HG03066 (cell line): ENCODE measurements around the gene PIGBOS1.

ENCODE experiments used
- ATAC-seq: cut with Tn5 transposase; IDR thresholded peaks from one replicate; pipeline ENCODE4 v1.9.1; 2021; ENCODE audit warnings: low read depth; ENCODE audit not compliant: unreplicated experiment

PIGBOS1 gene

GRCh38 chr15:55318588-55319494 lies at the start of gene PIGBOS1, which contains the start of gene PIGB:
Gene PIGBOS1 (minus strand): TSS chr15:55319123. CDS start chr15:55317792, 1,331 bp downstream.
Gene PIGB (plus strand): TSS chr15:55319222. CDS start chr15:55319251, 29 bp downstream.
- ATAC-seq = peak; percentile 93

DNA sequence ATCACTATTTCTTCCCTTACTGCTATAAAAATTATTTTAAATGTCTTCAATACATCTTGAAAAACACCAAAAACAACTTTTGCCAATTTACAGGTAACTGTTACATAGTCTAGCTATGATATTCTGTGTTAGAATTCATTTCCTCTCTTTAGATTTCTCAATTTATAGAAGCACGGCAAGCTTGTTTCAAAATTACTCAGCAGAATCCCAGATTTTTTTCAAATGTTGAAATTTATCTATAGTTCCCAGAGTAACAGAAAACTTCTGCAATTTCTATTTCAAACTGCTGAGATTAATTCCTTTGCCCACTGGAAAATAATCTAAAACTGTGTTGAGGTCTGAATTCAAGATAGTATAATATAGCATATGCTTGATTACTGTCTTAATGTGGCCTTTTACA lies 48.1 kb upstream of the PIGBOS1 start:
- no peak for ATAC-seq

GRCh38 chr15:55362641-55363040 lies 43.7 kb upstream of the PIGBOS1 start:
- ATAC-seq = no peak

GRCh38 chr15:55361048-55361447 lies 42.1 kb upstream of the PIGBOS1 start:
- ATAC-seq = no peak

DNA sequence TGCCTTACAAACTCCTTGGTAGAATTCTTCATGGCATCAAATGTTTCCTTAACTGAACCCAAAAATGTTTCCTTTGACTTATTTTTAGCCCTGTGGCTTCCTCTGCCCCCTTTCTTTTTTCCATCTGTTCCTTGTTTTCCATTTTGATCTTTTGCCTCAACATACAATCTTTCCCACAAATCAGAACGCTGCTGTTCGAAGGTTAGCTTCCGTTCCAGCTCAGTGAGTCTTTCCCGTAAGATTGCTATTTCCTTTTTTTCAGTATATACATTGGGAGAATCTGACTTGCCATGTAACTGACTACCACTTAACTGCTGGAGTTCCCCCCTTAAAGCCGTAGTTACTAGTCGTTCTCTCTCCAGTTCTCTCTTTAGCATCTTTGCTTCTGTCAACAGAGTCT lies 41.3 kb upstream of the PIGBOS1 start:
- ATAC-seq = no peak

DNA sequence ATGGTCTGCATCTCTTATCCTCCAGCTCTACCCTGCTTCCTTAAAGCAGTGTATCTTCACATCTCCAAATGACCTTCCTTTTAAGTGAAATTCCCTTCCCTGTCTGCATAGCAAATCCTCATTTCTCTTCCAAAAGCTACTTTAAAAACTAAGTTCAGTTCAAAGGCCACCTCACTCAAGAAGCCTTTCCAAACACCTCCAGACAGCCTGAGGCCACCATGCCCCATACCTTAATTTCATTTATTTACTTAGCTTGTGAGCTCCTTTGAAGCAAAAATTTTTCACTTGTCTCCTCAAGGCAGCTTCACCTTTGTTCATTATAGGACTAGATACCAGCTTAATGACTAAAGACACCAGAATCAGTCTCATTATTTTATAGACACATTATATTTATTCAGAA lies 39.5 kb upstream of the PIGBOS1 start:
- ATAC-seq = no peak

GRCh38 chr15:55357774-55358173 lies 38.9 kb upstream of the PIGBOS1 start:
- ATAC-seq = no peak

DNA sequence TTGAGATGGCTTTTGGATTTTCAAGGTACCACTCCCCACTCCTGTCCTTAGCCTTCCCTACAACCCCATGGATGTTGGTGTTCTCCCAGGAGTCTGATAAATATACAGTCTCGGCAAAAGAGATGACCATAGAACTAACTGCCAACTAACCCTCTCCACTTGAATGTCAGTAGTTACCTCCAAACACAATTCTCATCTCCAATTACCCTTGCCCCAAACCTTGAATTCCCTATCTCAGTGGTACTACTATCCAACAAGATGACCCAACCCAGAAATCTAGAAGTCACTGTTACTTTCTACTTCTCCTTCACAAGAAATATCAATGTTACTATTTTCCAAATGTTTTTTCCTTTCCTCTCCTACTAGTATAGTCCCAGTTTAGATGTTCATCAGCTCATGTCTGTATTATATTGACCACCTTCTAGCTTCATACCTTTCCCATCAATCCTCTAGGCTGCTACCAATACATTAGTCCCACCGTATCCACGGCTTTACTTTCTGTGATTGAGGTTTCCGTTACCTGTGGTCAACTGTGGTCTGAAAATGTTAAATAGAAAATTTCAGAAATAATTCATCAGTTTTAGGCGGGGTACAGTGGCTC lies 38.2 kb upstream of the PIGBOS1 start:
- no peak for ATAC-seq

- ATAC-seq = no peak
Observed at GRCh38 chr15:55353025-55353424, 34.1 kb upstream of the PIGBOS1 start.

DNA sequence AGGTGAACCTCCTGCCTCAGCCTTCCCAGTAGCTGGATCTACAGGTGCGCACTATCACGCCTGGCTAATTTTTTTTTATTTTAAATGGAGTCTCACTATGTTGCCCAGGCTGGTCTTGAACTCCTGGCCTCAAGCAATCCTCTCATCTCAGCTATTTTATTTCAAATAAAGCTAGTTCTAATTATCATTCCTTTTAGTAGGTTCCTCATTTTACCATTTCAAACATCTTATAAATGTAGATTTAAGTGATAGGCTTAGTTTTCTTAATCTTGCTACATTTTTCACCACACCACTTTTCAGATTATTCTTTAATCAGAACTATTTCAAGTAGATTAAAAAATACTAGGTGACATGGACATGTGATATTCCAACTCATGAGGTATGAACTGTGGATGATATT lies 30.4 kb upstream of the PIGBOS1 start:
- no peak for ATAC-seq

- ATAC-seq = no peak
Observed at GRCh38 chr15:55348281-55348778, 29.4 kb upstream of the PIGBOS1 start.

- ATAC-seq = no peak
Observed at GRCh38 chr15:55344206-55344605, 25.3 kb upstream of the PIGBOS1 start.

DNA sequence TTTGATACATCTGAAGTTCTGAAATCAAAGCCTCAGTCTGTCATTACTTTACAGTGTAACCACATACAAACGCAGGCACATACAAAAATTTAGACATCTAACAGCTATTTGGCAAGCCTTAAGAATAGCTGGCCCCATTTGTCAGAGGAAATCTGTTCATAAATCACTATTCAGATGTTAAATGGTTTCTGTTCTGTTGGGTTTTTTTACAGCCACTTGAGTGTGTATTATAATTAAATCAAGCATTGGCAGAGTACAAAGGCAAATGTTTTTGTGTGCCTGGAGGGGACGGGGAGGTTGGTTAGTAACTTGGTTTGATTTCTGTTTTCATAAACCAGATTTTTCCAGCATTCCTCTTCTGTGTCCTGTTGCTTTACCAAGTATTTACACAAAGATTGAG lies 24.2 kb upstream of the PIGBOS1 start:
- ATAC-seq = no peak

- ATAC-seq = no peak
Observed at GRCh38 chr15:55337160-55337559, 18.2 kb upstream of the PIGBOS1 start.

DNA sequence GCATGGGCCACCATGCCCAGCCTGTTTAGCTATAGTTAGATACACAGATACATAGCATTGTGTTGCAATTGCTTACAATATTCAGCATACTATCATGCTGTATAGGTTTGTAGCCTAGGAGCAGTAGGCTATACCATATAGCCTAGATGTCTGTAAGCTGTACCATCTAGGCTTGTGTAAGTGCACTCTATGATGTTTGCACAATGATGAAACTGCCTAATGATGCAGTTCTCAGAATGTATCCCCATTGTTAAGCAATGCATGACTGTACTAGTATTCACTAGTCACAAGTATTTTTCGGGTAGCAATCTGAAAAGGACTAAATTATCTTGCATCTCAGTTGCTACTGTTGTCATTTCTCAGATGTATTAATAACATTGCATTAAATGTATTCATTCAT lies 16.1 kb upstream of the PIGBOS1 start:
- no peak for ATAC-seq

GRCh38 chr15:55334371-55334770 lies 15.4 kb upstream of the PIGBOS1 start:
- no peak for ATAC-seq

- no peak for ATAC-seq
Observed at GRCh38 chr15:55327387-55327786, 8.5 kb upstream of the PIGBOS1 start.

- no peak for ATAC-seq
Observed at GRCh38 chr15:55322467-55322866, 3.5 kb upstream of the PIGBOS1 start.

GRCh38 chr15:55320963-55321362 lies 2.0 kb upstream of the PIGBOS1 start:
- ATAC-seq = no peak

DNA sequence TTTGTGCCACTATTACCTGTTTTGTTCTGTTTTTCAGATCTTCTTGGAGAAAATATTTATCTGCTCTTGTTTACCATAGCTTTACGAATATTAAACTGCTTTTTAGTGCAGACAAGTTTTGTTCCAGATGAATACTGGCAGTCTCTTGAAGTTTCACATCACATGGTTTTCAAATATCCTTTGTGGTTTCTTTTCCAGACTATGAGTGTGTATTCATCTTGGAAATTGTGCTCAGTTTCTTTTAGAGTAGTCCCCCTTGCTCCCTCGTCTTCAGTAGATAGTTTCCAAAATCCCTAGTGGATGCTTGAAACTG lies 1.3 kb upstream of the PIGBOS1 start:
- no peak for ATAC-seq

DNA sequence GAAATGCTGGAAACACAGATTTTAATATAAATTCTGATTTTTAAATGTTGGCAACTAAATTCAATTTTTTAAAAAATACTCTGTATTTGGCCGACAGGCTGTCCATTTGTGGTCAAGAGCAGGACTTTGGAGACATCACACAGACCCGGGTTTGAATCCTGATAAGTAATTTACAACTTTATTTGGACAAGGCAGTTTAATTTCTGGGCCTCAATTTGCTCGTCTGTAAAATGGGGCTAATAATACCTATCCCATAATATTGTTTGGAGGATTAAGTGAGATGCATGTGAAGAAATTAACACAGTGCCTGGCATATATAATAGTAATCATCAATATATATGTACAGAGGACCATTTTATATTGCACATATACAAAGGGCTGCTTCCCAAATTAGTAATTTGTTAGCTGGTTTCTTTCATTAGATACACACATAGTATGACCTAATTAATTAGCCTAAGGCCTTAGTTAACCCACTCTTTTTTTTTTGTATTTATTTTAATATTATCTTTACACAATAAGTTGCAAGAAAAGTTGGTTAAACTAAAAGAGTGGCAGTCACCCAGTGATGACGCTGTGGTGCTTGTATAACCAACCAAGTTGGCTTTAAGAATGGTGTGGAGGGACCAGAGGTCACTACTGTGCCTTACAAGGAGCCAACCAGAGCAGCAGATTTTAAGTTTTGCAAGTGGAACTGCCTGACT lies 764 bp upstream of the PIGBOS1 start:
- no peak for ATAC-seq
